Adipocyte (in vitro differentiated cells): Measurements from ENCODE around the gene IDH1.

Source experiments
- DNase-seq: peaks from one replicate; pipeline ENCODE4 v3.0.0-alpha.2; 2015; ENCODE audit warnings: low read depth
- H3K27me3 ChIP-seq: replicated peaks from 2 replicates; pipeline ENCODE4 v1.7.0; 2013; ENCODE audit warnings: mild to moderate bottlenecking, low read length, moderate library complexity; ENCODE audit not compliant: control insufficient read depth, insufficient read depth
- H3K36me3 ChIP-seq: 2 replicates; pipeline ENCODE4 v1.7.0; 2013; ENCODE audit warnings: low read length, mild to moderate bottlenecking, moderate library complexity; ENCODE audit not compliant: control insufficient read depth, insufficient read depth, severe bottlenecking
- H3K4me1 ChIP-seq: 2 replicates; pipeline ENCODE4 v1.7.0; 2013; ENCODE audit warnings: mild to moderate bottlenecking, low read length, moderate library complexity; ENCODE audit not compliant: control insufficient read depth, insufficient read depth
- H3K4me3 ChIP-seq: 2 replicates; pipeline ENCODE4 v1.7.0; 2013; ENCODE audit warnings: mild to moderate bottlenecking, low read length, moderate library complexity
- H3K9ac ChIP-seq: 2 replicates; pipeline ENCODE4 v1.7.0; 2013; ENCODE audit warnings: mild to moderate bottlenecking, low read length, moderate library complexity
- H3K9me3 ChIP-seq: 2 replicates; pipeline ENCODE4 v1.7.0; 2013; ENCODE audit warnings: mild to moderate bottlenecking, low read length, moderate library complexity; ENCODE audit not compliant: control insufficient read depth

Gene IDH1

GRCh38 chr2:208208335-208209085, 46.4 kb downstream of the IDH1 start:
- no peak overlapping the region for H3K9ac ChIP-seq
- no peaks in the 10 kb centered on the region for H3K27me3 ChIP-seq

GRCh38 chr2:208207769-208208168, 47.1 kb downstream of the IDH1 start:
- Histone ChIP-seq H3K9me3 (no peaks in the 10 kb centered on the region), H3K27me3 (no peaks in the 10 kb centered on the region)

More at GRCh38 chr2:208208335-208209085, 46.4 kb downstream of the IDH1 start:
- peaks cover 11% of the 10 kb centered on the region for H3K4me1 ChIP-seq
- H3K9me3 ChIP-seq, result no peaks in the 10 kb centered on the region
- no peaks in the 10 kb centered on the region for H3K36me3 ChIP-seq
- H3K4me3 ChIP-seq, result peak overlapping the region; percentile 14
- no peak for DNase-seq

GRCh38 chr2:208204166-208204565, 50.7 kb downstream of the IDH1 start:
- Histone ChIP-seq H3K4me3 (no peak overlapping the region), H3K27me3 (no peaks in the 10 kb centered on the region), H3K4me1 (peaks cover 9% of the 10 kb centered on the region), H3K9me3 (no peaks in the 10 kb centered on the region), H3K36me3 (no peaks in the 10 kb centered on the region), H3K9ac (no peak overlapping the region)
- no peak for DNase-seq

More at GRCh38 chr2:208207769-208208168, 47.1 kb downstream of the IDH1 start:
- Histone ChIP-seq H3K4me1 (peaks cover 9% of the 10 kb centered on the region), H3K9ac (no peak overlapping the region), H3K4me3 (peak overlapping the region; percentile 14), H3K36me3 (no peaks in the 10 kb centered on the region)
- DNase-seq, result no peak

- Histone ChIP-seq H3K4me1 (no peaks in the 10 kb centered on the region), H3K9me3 (no peaks in the 10 kb centered on the region), H3K9ac (no peak overlapping the region), H3K27me3 (no peaks in the 10 kb centered on the region), H3K36me3 (no peaks in the 10 kb centered on the region), H3K4me3 (no peak overlapping the region)
- DNase-seq, result no peak
These were observed 59.3 kb downstream of the IDH1 start for GRCh38 chr2:208195531-208195930.

- no peak for DNase-seq
- H3K9me3 ChIP-seq, result no peaks in the 10 kb centered on the region
- no peaks in the 10 kb centered on the region for H3K36me3 ChIP-seq
- H3K4me1 ChIP-seq, result no peaks in the 10 kb centered on the region
- peaks cover 7% of the 10 kb centered on the region for H3K27me3 ChIP-seq
- H3K4me3 ChIP-seq, result no peak overlapping the region
- no peak overlapping the region for H3K9ac ChIP-seq
These were observed 62.1 kb downstream of the IDH1 start for GRCh38 chr2:208192611-208193236.

- no peaks in the 10 kb centered on the region for H3K36me3 ChIP-seq
- H3K9me3 ChIP-seq, result no peaks in the 10 kb centered on the region
- no peaks in the 10 kb centered on the region for H3K4me1 ChIP-seq
- no peak for DNase-seq
- no peak within 1 kb of the TSS for H3K9ac ChIP-seq
- H3K27me3 ChIP-seq, result peaks cover 17% of the 10 kb centered on the region
- H3K4me3 ChIP-seq, result no peak within 1 kb of the TSS
These were observed 64.9 kb downstream of the IDH1 start, which contains the start of gene C2orf80 for GRCh38 chr2:208189810-208190503. TSS of gene C2orf80 (minus strand) at chr2:208190030. CDS start at chr2:208186986, 3,044 bp downstream.

- H3K36me3 ChIP-seq, result no peaks in the 10 kb centered on the region
- H3K4me1 ChIP-seq, result no peaks in the 10 kb centered on the region
- no peaks in the 10 kb centered on the region for H3K9me3 ChIP-seq
- H3K27me3 ChIP-seq, result peaks cover 17% of the 10 kb centered on the region
- H3K9ac ChIP-seq, result no peak overlapping the region
- DNase-seq, result no peak
- H3K4me3 ChIP-seq, result no peak overlapping the region
These were observed 65.6 kb downstream of the IDH1 start for GRCh38 chr2:208189069-208189809.

- H3K9me3 ChIP-seq, result no peaks in the 10 kb centered on the region
- no peaks in the 10 kb centered on the region for H3K4me1 ChIP-seq
- no peak overlapping the region for H3K4me3 ChIP-seq
- no peak overlapping the region for H3K9ac ChIP-seq
- H3K27me3 ChIP-seq, result peaks cover 17% of the 10 kb centered on the region
- no peak for DNase-seq
- H3K36me3 ChIP-seq, result no peaks in the 10 kb centered on the region
These were observed 68.0 kb downstream of the IDH1 start for GRCh38 chr2:208186893-208187292.

GRCh38 chr2:208186465-208186864, 68.4 kb downstream of the IDH1 start:
- no peaks in the 10 kb centered on the region for H3K9me3 ChIP-seq
- no peak for DNase-seq
- H3K27me3 ChIP-seq, result peaks cover 17% of the 10 kb centered on the region
- H3K4me1 ChIP-seq, result no peaks in the 10 kb centered on the region
- H3K4me3 ChIP-seq, result no peak overlapping the region
- no peaks in the 10 kb centered on the region for H3K36me3 ChIP-seq
- no peak overlapping the region for H3K9ac ChIP-seq
